ENCODE data around the gene HACD2. TPM values are rescaled to one million over a fixed set of nuclear protein-coding genes. Genes with fewer than 3 reads are reported as not detected.

The HACD2 gene
- total RNA-seq, 2 donors from 2014 or later: 22.7 to 28.6 TPM

DNA sequence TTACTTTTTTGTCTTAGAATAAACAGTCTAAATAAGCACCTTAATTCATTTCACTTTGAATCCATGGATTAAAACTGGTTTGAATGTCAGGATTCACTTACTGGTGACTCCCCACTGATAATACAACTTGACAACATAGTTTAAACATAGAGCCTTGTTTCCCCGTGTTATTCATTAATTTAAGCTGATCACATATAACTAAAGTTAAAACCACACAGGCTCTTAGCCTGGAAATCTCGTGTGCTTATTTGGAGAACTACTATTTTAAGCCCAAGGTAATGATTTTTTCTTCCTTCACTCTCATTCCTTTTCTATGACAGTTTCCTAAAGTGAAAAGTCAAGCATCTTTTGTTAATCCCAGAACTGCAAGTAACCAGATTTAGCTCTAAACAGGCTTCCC, 64.2 kb downstream of the HACD2 start:
- Histone ChIP-seq H3K36me3 (no peaks in the 10 kb centered on the region), H3K9me3 (no peaks in the 10 kb centered on the region), H3K27me3 (no peaks in the 10 kb centered on the region), H3K4me3 (no peak overlapping the region), H3K27ac (no peak overlapping the region), H3K4me1 (peaks cover 0 to 35% of the 10 kb centered on the region in 2 donors)
- DNase-seq (ENCODE audit: low spot score): no peak
- TF ChIP-seq, protein P1, sequence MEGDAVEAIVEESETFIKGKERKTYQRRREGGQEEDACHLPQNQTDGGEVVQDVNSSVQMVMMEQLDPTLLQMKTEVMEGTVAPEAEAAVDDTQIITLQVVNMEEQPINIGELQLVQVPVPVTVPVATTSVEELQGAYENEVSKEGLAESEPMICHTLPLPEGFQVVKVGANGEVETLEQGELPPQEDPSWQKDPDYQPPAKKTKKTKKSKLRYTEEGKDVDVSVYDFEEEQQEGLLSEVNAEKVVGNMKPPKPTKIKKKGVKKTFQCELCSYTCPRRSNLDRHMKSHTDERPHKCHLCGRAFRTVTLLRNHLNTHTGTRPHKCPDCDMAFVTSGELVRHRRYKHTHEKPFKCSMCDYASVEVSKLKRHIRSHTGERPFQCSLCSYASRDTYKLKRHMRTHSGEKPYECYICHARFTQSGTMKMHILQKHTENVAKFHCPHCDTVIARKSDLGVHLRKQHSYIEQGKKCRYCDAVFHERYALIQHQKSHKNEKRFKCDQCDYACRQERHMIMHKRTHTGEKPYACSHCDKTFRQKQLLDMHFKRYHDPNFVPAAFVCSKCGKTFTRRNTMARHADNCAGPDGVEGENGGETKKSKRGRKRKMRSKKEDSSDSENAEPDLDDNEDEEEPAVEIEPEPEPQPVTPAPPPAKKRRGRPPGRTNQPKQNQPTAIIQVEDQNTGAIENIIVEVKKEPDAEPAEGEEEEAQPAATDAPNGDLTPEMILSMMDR (IDR thresholded peaks at IDR 0.05): no peak

DNA sequence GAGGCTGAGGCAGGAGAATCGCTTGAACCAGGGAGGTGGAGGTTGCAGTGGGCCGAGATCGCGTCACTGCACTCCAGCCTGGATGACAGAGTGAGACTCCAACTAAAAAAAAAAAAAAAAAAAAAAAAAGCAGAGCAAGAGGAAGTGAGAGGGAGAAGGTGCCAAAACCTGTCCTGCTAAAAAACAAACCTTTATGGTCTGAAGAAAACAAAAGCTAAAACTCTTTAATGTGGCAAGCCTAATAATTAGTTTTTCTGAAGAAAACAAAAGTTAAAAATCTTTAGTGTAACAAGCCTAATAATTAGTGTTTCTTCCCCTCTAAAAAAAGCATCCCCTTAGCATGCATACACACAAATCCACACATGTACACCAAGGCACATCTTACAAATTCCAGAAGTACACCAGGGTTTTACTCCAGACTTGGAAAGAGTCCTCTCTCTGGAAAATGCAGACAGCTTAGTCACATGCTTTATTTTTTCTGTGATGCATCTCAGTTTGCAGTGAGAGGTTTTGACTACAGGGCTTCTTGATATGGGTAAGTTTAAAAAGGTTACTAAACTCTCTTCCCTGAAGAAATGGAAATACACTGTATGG, 65.9 kb downstream of the HACD2 start:
- peaks cover 0 to 33% of the 10 kb centered on the region in 2 donors for H3K4me1 ChIP-seq
- H3K36me3 ChIP-seq: no peaks in the 10 kb centered on the region
- TF ChIP-seq, protein P1 (IDR thresholded peaks at IDR 0.05): no peak
- no peaks in the 10 kb centered on the region for H3K9me3 ChIP-seq
- no peak overlapping the region for H3K4me3 ChIP-seq
- DNase-seq (ENCODE audit: low spot score): no peak
- H3K27me3 ChIP-seq: no peaks in the 10 kb centered on the region
- H3K27ac ChIP-seq: no peak overlapping the region

- Histone ChIP-seq H3K4me3 (no peak overlapping the region), H3K27me3 (no peaks in the 10 kb centered on the region), H3K4me1 (no peaks in the 10 kb centered on the region), H3K27ac (no peak overlapping the region), H3K36me3 (no peaks in the 10 kb centered on the region), H3K9me3 (no peaks in the 10 kb centered on the region)
- TF ChIP-seq, protein P1 (IDR thresholded peaks at IDR 0.05): no peak
- DNase-seq (ENCODE audit: low spot score): no peak
Measured at GRCh38 chr3:123511726-123512125, 73.1 kb downstream of the HACD2 start.

- DNase-seq (ENCODE audit: low spot score): no peak
Measured at GRCh38 chr3:123511084-123511483, 73.8 kb downstream of the HACD2 start.

DNA sequence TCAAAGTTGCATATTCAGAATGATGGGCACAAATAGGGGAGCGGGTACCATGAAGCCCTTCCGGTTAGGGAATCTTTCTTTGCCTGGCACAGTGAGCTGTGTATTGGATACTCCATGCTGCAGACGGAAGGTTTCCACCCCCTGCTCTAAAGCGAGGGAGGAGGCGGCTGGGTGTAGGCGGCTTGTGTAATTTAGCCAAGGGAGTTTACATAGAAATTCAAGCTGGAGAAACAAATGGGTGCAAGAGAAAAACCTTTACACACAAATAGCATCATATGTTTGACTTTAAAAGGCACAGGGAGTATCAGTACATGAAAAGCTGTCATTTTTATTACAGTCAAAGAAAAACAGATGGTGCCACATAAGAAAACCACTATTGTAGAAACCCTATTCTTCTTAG, 76.7 kb downstream of the HACD2 start:
- no peak for DNase-seq (ENCODE audit: low spot score)
- no peak overlapping the region for H3K27ac ChIP-seq

More at GRCh38 chr3:123511084-123511483, 73.8 kb downstream of the HACD2 start:
- no peaks in the 10 kb centered on the region for H3K9me3 ChIP-seq
- H3K36me3 ChIP-seq: no peaks in the 10 kb centered on the region
- no peaks in the 10 kb centered on the region for H3K27me3 ChIP-seq
- H3K27ac ChIP-seq: no peak overlapping the region
- TF ChIP-seq, protein P1 (IDR thresholded peaks at IDR 0.05): no peak
- no peak overlapping the region for H3K4me3 ChIP-seq
- H3K4me1 ChIP-seq: no peaks in the 10 kb centered on the region

More for the DNA sequence above, 76.7 kb downstream of the HACD2 start:
- H3K4me1 ChIP-seq: no peaks in the 10 kb centered on the region
- TF ChIP-seq, protein P1 (IDR thresholded peaks at IDR 0.05): no peak
- no peaks in the 10 kb centered on the region for H3K27me3 ChIP-seq
- peaks cover 4% of the 10 kb centered on the region for H3K36me3 ChIP-seq
- no peak overlapping the region for H3K4me3 ChIP-seq
- H3K9me3 ChIP-seq: no peaks in the 10 kb centered on the region
